Astrocyte (in vitro differentiated cells and primary cell): ENCODE data around the gene STUM.

Experiments
- CTCF ChIP-seq: IDR thresholded peaks from 2 replicates; pipeline ENCODE4 v1.5.1; 2011; ENCODE audit warnings: low read depth, mild to moderate bottlenecking, inconsistent platforms, low read length, moderate library complexity; ENCODE audit not compliant: insufficient read depth
- EZH2 ChIP-seq: IDR thresholded peaks from 2 replicates; pipeline ENCODE4 v1.6.1; 2012; ENCODE audit warnings: mild to moderate bottlenecking, low read length, inconsistent platforms; ENCODE audit not compliant: insufficient read depth

- TF ChIP-seq CTCF (no peak), EZH2 (no peak)
These were observed 49.9 kb downstream of the STUM start for GRCh38 chr1:226598455-226598849.
